Endothelial cell of umbilical vein (primary cell): Measurements from ENCODE around the gene GM2A. TPM values are rescaled to one million over a fixed set of nuclear protein-coding genes. Genes with fewer than 3 reads are reported as not detected.

Source experiments
- BruUV-seq: library from RNA; stranded (reverse); fragments of 400-500 nt; replicated peaks from 2 replicates; lab custom pipeline; 2021; lab: Mats Ljungman, UMichigan
- CTCF ChIA-PET: fragments of 300-600, 350-600 bp; sonication (Branson Sonifier 250); formaldehyde crosslinking; loops from one replicate; lab custom pipeline; 2021; ENCODE audit warnings: antibody characterized with exemption, inconsistent platforms; lab: Charles Lee
- POLR2A ChIA-PET: fragments of 300-600, 350-600 bp; sonication (Branson Sonifier 250); formaldehyde crosslinking; loops from one replicate; lab custom pipeline; 2021; ENCODE audit warnings: antibody characterized with exemption, inconsistent platforms; lab: Charles Lee
- DNase-seq: peaks from one replicate; pipeline ENCODE4 v3.0.0-alpha.2; 2011; ENCODE audit warnings: low read depth, low spot score
- FAIRE-seq: peaks from 2 replicates; lab custom pipeline; 2011; peaks lifted over from hg19 to GRCh38; lab: Jason Lieb, UNC
- H2AFZ ChIP-seq: 2 replicates; pipeline ENCODE4 v1.6.0; 2012; ENCODE audit warnings: low read depth, low read length, control low read depth, inconsistent platforms
- H3K27ac ChIP-seq: 2 replicates; pipeline ENCODE4 v1.5.1; 2011; ENCODE audit warnings: low read depth, mild to moderate bottlenecking, control low read depth, low read length, moderate library complexity; ENCODE audit not compliant: insufficient read depth
- H3K27me3 ChIP-seq, 2 experiments: 2 replicates each; pipeline versions ENCODE4 v1.6.0 to v1.6.1; 2011; ENCODE audit warnings: low read length in 2 of 2, mixed read lengths in 1 of 2; ENCODE audit not compliant: control insufficient read depth in 2 of 2, insufficient read depth in 2 of 2
- H3K36me3 ChIP-seq, 2 experiments: 2 replicates in 1 of 2; 3 replicates in 1 of 2; pipeline ENCODE4 v1.5.1; 2011; ENCODE audit warnings: low read length in 2 of 2, mild to moderate bottlenecking in 1 of 2, moderate library complexity in 1 of 2; ENCODE audit not compliant: control insufficient read depth in 2 of 2, insufficient read depth in 2 of 2; ENCODE audit errors: extremely low read depth in 1 of 2
- H3K4me1 ChIP-seq: 3 replicates; pipeline ENCODE4 v1.5.1; 2011; ENCODE audit warnings: mild to moderate bottlenecking, low read length; ENCODE audit not compliant: control insufficient read depth, insufficient read depth; ENCODE audit errors: extremely low read depth
- H3K4me2 ChIP-seq: 2 replicates; pipeline ENCODE4 v1.6.1; 2011; ENCODE audit warnings: low read length, control low read depth, mixed read lengths; ENCODE audit not compliant: insufficient read depth
- H3K4me3 ChIP-seq, 3 experiments: fragments of 200-600 bp in 1 of 3; sonication (generic), shearing (Covaris generic) in 1 of 3; replicated peaks in 1 of 3; 2 replicates each; pipeline ENCODE4 v1.5.1; 2011 to 2016; ENCODE audit warnings: control low read depth in 3 of 3, low read length in 3 of 3, mild to moderate bottlenecking in 2 of 3, inconsistent platforms in 1 of 3, low read depth in 1 of 3, moderate library complexity in 1 of 3; ENCODE audit not compliant: insufficient read depth in 1 of 3
- H3K79me2 ChIP-seq: 2 replicates; pipeline ENCODE4 v1.6.0; 2012; ENCODE audit warnings: low read length, inconsistent platforms; ENCODE audit not compliant: control insufficient read depth, insufficient read depth
- H3K9ac ChIP-seq: replicated peaks from 2 replicates; pipeline ENCODE3; 2011; ENCODE audit warnings: low read length, control low read depth; ENCODE audit not compliant: insufficient read depth; ENCODE audit errors: extremely low read depth
- H3K9me1 ChIP-seq: replicated peaks from 3 replicates; pipeline ENCODE4 v1.6.0; 2011; ENCODE audit warnings: mild to moderate bottlenecking, low read length; ENCODE audit not compliant: control insufficient read depth, insufficient read depth; ENCODE audit errors: extremely low read depth
- H3K9me3 ChIP-seq: replicated peaks from 2 replicates; pipeline ENCODE4 v1.5.1; 2012; ENCODE audit warnings: low read length, inconsistent platforms; ENCODE audit not compliant: control insufficient read depth, insufficient read depth
- H4K20me1 ChIP-seq: replicated peaks from 2 replicates; pipeline ENCODE3; 2011; ENCODE audit warnings: mild to moderate bottlenecking, low read length; ENCODE audit not compliant: control insufficient read depth, insufficient read depth; ENCODE audit errors: extremely low read depth
- CTCF ChIP-seq, 2 donors: IDR thresholded peaks; 1 replicate in 1 of 2; 2 replicates in 1 of 2; pipeline ENCODE4 v1.5.1; 2011; ENCODE audit warnings: low read length in 2 of 2, mild to moderate bottlenecking in 2 of 2, moderate library complexity in 2 of 2, control low read depth in 1 of 2, inconsistent platforms in 1 of 2, low read depth in 1 of 2; ENCODE audit not compliant: insufficient read depth in 1 of 2; ENCODE audit errors: extremely low read depth in 1 of 2
- EZH2 ChIP-seq: IDR thresholded peaks from 2 replicates; pipeline ENCODE4 v1.6.1; 2012; ENCODE audit warnings: borderline replicate concordance, low read depth, mild to moderate bottlenecking, moderate library complexity, low read length, inconsistent platforms; ENCODE audit not compliant: severe bottlenecking
- FOS ChIP-seq: IDR thresholded peaks from 2 replicates; pipeline ENCODE4 v1.6.1; 2011; ENCODE audit warnings: mild to moderate bottlenecking, low read length, moderate library complexity, borderline replicate concordance; ENCODE audit not compliant: insufficient read depth
- GATA2 ChIP-seq: IDR thresholded peaks from 2 replicates; pipeline ENCODE4 v1.7.0; 2011; ENCODE audit warnings: low read depth, mild to moderate bottlenecking, moderate library complexity, mixed read lengths, low read length; ENCODE audit not compliant: insufficient read length, insufficient read depth
- JUN ChIP-seq: IDR thresholded peaks from 2 replicates; pipeline ENCODE4 v1.6.1; 2011; ENCODE audit warnings: borderline replicate concordance, low read depth; ENCODE audit not compliant: insufficient read length, insufficient read depth
- MYC ChIP-seq: IDR thresholded peaks from one replicate; pipeline ENCODE4 v1.6.1; 2011; ENCODE audit warnings: mild to moderate bottlenecking, low read depth, low read length
- POLR2A ChIP-seq: IDR thresholded peaks from 2 replicates; pipeline ENCODE4 v1.6.1; 2012; ENCODE audit warnings: low read depth, mild to moderate bottlenecking, control low read depth, low read length
- POLR2AphosphoS5 ChIP-seq: IDR thresholded peaks from 2 replicates; pipeline ENCODE4 v1.6.1; 2012; ENCODE audit warnings: low read depth, mild to moderate bottlenecking, control low read depth, low read length, moderate library complexity; ENCODE audit not compliant: insufficient read depth
- dilution Hi-C: fragments of 300-500 bp; cut with MboI; formaldehyde crosslinking; loops from one replicate; pipeline ENCODE4 v1.15.0; 2019; ENCODE audit warnings: low sequenced_read_pairs; ENCODE audit not compliant: extremely low pct_ligation_motif_present
- intact Hi-C: fragments of 100-400 bp; cut with micrococcal nuclease; formaldehyde crosslinking; loops from one replicate; pipeline ENCODE4 v1.10.0; 2022
- polyA plus RNA-seq, 4 experiments: library from polyadenylated mRNA; depleted of rRNA in 3 of 4; stranded (reverse) in 3 of 4; unstranded in 1 of 4; fragments of >200 nt; gene quantifications; 2 replicates each; pipeline versions ENCODE4 v1.2.1 to v1.2.3, GENCODE V29; 2011 to 2012; ENCODE audit warnings: missing spikeins in 1 of 4
- total RNA-seq: library from RNA; stranded (reverse); gene quantifications from 2 replicates; pipeline ENCODE4 v1.2.3, GENCODE V29; 2021
- TF ChIP-seq, protein P1 (sequence below): IDR thresholded peaks from 2 replicates; pipeline ENCODE4 v1.6.1; 2011; ENCODE audit not compliant: insufficient read depth, insufficient read length

GM2A gene
- total and polyA plus RNA-seq, 2 donors (not counting 3 experiments of a cell fraction or from before 2014, with no cell fraction given), result 14.0 to 21.2 TPM

GRCh38 chr5:151224372-151224771 is 28.6 kb upstream of the GM2A start:
- intact Hi-C loops, result loop anchor here (1.0 kb wide), 1 partner anchor 28 kb away; no protein-coding TSS in a partner anchor
- CTCF ChIA-PET, result interaction anchor here (1.0 to 4.1 kb wide), 12 partner anchors 10 to 223 kb away, joined by 3 to 32 read pairs (median 5); partner anchors contain the start of genes ANXA6 and SLC36A1

GRCh38 chr5:151225071-151225470 is 27.9 kb upstream of the GM2A start:
- Histone ChIP-seq H3K9ac (no peak overlapping the region), H2AFZ (no peak overlapping the region), H3K4me2 (no peak overlapping the region), H3K9me1 (no peaks in the 10 kb centered on the region), H3K27me3 (peaks cover 0 to 2% of the 10 kb centered on the region in 2 experiments), H3K79me2 (no peaks in the 10 kb centered on the region), H4K20me1 (no peaks in the 10 kb centered on the region), H3K36me3 (no peaks in the 10 kb centered on the region), H3K4me1 (peaks cover 6% of the 10 kb centered on the region), H3K27ac (no peak overlapping the region), H3K4me3 (no peak overlapping the region), H3K9me3 (no peaks in the 10 kb centered on the region)
- ChIA-PET POLR2A (no interaction called here), CTCF (interaction anchor here (1.4 to 4.1 kb wide), 3 partner anchors 13 to 174 kb away, joined by 4 to 32 read pairs (median 6); partner anchors contain the start of gene ANXA6)
- no peak for DNase-seq
- BruUV-seq, result no TSS peak
- dilution Hi-C loops (no loop called here), intact Hi-C loops (no loop called here)
- FAIRE-seq, result no peak
- TF ChIP-seq, protein P1, sequence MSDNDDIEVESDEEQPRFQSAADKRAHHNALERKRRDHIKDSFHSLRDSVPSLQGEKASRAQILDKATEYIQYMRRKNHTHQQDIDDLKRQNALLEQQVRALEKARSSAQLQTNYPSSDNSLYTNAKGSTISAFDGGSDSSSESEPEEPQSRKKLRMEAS, result no peak
- TF ChIP-seq EZH2, result no peak
- no peak for TF ChIP-seq POLR2A
- TF ChIP-seq JUN, result no peak
- TF ChIP-seq POLR2AphosphoS5, result no peak
- TF ChIP-seq FOS, result no peak
- no peak for TF ChIP-seq CTCF (IDR thresholded peaks at IDR 0.05; ENCODE audit: extremely low read depth in 1 of 2, insufficient read depth in 1 of 2, low read depth in 1 of 2, low read length in 2 of 2)
- TF ChIP-seq GATA2, result no peak
- no peak for TF ChIP-seq MYC

More at GRCh38 chr5:151224372-151224771, 28.6 kb upstream of the GM2A start:
- H3K4me3 ChIP-seq, result no peak overlapping the region
- H3K27me3 ChIP-seq, result no peaks in the 10 kb centered on the region
- H2AFZ ChIP-seq, result peak overlapping the region; percentile 94
- no peak overlapping the region for H3K9ac ChIP-seq
- FAIRE-seq, result no peak
- no peaks in the 10 kb centered on the region for H3K36me3 ChIP-seq
- TF ChIP-seq MYC, result no peak
- no peak for TF ChIP-seq POLR2A
- TF ChIP-seq EZH2, result no peak
- peak overlapping the region; percentile 83 for H3K4me2 ChIP-seq
- dilution Hi-C loops, result no loop called here
- no peaks in the 10 kb centered on the region for H3K9me1 ChIP-seq
- H3K79me2 ChIP-seq, result no peaks in the 10 kb centered on the region
- no peaks in the 10 kb centered on the region for H4K20me1 ChIP-seq
- no TSS peak for BruUV-seq
- no peaks in the 10 kb centered on the region for H3K9me3 ChIP-seq
- H3K27ac ChIP-seq, result no peak overlapping the region
- DNase-seq, result no peak
- H3K4me1 ChIP-seq, result peaks cover 6% of the 10 kb centered on the region
- POLR2A ChIA-PET, result interaction anchor here (1.0 to 1.6 kb wide), 2 partner anchors 12 to 28 kb away, joined by 3 to 4 read pairs; partner anchors contain the start of gene GM2A
